ENCODE data around the gene ISM2.
"Not testable (repeated sequence)": the region's sequence is repeated elsewhere in the genome, so short reads cannot be mapped to it uniquely, and the experiment has no call there.

The ISM2 gene

GRCh38 chr14:77498120-77498979 is at the start of gene ISM2:
TSS of gene ISM2 (minus strand) at chr14:77498816. CDS start at chr14:77498793, 23 bp downstream.
- DNase-seq, result peak; percentile 25 to 69

GRCh38 chr14:77547512-77548180 is 49.0 kb upstream of the ISM2 start:
- DNase-seq, result no peak

GRCh38 chr14:77545171-77545570 is 46.6 kb upstream of the ISM2 start:
- DNase-seq, result not testable (repeated sequence)

DNA sequence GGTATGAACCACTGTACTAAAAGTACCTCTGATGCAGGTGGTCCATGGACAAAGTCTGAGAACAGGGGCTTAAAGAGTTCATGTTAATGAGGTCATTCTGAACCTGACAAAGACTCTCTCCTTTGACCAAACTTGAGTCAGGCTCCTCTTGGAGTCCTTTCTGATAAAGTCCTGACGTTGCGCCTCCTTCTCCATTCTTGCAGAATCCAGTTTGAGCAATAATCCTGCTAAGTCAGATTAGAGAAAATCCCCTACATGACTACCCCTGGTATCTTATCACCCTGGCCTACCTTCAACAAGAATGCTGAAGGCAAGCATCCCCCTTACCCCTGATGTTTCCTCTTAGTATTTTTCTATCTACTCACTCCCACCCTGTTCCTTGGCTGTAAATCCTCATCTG is 46.0 kb upstream of the ISM2 start:
- no peak for DNase-seq

- DNase-seq, result no peak
Observed at GRCh38 chr14:77543637-77544334, 45.2 kb upstream of the ISM2 start.

DNA sequence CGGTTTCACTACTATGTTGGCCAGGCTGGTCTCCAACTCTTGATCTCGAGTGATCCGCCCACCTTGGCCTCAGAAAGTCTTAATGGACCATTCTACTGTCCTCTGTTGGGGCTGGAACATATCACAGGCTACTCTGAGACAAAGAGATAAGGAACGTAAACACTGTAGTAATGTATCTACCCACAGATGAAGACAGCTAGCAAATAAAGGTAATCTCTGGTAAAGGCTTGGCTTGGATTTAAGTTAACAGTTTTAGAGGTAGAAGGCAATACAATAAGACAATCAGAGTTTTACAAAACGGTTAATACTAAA is 44.6 kb upstream of the ISM2 start:
- no peak for DNase-seq

DNA sequence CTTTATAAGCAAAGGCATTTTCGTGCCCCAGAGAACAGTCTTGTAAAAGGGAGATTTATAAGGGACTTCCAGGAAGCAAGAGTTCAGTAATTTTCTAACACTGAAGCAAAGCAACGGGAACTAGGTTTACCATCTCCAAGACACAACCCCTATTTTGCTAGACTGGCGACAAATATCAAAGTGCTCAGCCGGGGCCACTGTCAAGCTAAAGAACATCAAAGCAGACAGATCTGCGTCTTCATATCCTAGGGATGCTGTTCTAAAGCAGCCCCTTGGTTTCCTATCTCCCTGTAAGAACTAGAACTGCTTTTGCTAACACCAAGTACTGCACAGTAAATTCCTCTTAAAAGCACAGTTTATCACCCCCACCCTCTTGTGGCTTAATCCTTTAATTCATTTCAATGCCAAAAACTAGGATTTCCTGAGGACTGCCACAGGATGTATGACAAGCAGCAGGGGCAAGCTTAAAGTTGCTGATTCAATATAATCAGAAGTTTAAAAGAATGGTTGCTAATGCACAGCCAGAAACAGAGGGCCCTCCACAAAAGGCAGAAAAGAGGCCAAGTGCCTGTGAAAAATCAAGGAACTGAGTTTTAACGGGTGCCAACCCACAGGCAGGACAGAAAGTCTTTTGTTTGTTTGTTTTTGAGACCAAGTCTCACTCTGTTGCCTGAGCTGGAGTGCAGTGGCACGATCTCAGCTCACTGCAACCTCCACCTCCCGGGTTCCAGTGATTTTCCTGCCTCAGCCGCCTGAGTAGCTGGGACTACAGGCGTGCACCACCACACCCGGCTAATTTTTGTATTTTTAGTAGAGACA is 44.0 kb upstream of the ISM2 start:
- DNase-seq, result peak; percentile 59 to 67

- no peak for DNase-seq
Observed at GRCh38 chr14:77541905-77542304, 43.3 kb upstream of the ISM2 start.

DNA sequence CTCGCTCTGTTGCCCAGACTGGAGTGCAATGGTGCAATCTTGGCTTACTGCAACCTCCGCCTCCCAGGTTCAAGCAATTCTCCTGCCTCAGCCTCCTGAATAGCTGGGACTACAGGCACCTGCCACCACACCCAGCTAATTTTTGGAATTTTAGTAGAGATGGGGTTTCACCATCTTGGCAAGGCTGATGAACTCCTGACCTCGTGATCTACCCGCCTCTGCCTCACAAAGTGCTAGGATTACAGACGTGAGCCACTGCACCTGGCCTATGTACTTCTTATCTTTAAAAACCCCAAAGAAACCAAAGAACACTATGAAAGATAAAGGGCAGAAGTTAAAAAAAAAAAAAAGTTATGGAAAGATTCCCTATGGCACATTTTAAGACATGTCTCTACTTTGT is 38.3 kb upstream of the ISM2 start:
- not testable (repeated sequence) for DNase-seq

- DNase-seq, result no peak
Observed at GRCh38 chr14:77531071-77531470, 32.5 kb upstream of the ISM2 start.

DNA sequence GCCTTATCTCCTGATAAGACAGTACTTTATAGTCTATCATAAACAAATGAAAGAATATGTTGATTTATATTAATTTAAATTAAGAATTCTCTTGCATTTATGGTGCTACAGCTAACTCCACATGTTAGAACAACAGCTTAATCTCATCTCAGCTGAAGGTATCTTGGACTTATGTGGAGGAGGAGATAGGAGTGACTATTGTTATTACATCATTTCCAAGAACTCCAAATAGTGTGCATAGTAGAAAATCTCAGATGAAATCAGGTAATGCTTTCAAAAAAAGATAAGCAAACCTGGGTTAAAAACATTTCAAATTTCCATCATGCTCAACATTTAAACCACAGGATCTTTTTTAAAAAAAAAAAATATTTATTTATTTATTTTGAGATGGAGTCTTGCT is 31.3 kb upstream of the ISM2 start:
- DNase-seq, result no peak

DNA sequence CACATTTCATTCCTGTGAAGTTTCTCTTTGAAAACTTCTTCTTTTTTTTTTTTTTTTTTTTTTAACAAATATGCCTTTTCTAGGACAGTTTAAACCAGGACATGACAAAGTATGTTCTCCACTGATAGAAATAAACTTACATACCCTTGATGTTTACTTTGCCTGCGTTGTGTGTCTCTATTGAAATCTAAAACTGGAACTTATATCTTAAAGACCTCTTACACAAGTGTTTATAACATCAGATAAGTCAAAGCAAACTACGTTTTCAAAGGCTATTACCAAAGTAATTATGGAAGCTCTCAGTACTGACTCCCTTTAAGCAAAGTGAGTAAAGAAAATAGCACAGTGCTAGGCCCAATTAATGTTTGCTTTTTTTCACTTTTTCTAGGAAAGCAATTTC is 30.6 kb upstream of the ISM2 start:
- no peak for DNase-seq

DNA sequence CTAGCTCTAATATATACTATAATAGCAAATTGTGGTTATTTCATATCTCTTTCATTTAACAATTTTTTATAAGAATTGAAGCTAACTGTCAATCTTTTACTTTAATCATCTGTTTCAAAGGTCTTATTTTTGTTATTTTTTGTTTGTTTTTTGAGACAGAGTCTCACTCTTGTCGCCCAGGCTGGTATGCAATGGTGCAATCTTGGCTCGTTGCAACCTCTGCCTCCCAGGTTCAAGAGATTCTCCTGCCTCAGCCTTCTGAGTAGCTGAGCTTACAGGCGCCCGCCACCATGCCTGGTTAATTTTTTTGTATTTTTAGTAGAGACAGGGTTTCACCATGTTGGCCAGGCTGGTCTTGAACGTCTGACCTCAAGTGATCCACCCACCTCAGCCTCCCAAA is 30.1 kb upstream of the ISM2 start:
- not testable (repeated sequence) for DNase-seq

GRCh38 chr14:77526266-77526665 is 27.6 kb upstream of the ISM2 start:
- no peak for DNase-seq

GRCh38 chr14:77524536-77524935 is 25.9 kb upstream of the ISM2 start:
- DNase-seq, result no peak

DNA sequence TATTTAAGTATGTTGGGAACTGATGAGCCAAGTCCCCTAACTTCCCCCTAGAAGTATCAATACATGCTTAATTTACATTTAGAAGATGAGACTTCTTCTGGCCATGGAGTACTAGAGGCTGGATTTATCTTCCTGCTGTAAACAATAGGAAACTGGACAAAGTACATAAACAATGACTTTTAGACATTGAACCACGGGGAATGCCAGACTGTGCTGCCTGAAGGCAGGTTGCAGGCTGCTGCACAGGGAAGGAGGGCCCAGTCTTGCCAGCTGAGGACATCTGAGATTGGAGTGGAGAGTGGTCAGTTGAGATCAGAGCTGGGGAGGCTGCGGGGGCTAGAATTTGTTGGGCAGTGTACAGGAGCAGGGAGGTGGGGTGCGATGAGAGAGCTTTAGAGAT is 24.5 kb upstream of the ISM2 start:
- DNase-seq, result no peak

- no peak for DNase-seq
Observed at GRCh38 chr14:77520555-77520954, 21.9 kb upstream of the ISM2 start.

DNA sequence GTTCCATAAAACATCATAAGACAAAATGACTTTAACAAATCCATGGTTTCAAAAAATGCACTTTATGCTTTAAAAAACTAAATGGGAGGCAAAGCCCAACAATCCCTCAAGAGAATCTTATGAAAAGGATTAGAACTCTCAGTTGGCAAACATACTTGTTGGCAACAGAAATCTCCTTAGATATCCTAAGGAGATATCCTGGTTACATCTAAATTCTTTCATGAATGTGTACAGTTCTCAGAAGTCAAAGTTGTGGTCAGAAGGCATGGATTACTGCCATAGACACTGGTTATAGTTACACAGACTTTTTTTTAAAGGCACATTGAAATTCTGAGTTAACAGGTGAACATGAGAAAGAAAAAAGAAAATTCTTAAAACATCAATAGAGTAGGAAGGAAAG is 17.5 kb upstream of the ISM2 start:
- no peak for DNase-seq

- DNase-seq, result no peak
Observed at GRCh38 chr14:77511486-77512162, 13.0 kb upstream of the ISM2 start.

DNA sequence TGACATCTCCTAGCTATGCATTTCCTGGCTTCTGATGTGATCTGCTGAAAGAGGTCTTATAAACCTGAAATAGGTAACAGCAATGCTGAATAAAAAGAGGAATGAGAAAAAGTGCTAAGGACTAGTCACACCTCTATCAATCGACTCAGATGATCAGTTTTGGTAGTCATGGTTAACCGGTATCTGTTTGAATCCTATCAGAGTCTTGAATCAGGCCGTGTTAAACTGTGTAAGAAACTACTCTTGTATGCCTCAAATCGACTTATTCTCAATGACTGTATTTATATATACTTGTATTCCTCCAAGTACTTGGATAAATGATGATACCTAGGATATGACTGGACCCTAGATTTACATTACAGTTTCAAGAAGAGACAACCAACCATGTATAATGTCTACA is 10.8 kb upstream of the ISM2 start:
- DNase-seq, result no peak

DNA sequence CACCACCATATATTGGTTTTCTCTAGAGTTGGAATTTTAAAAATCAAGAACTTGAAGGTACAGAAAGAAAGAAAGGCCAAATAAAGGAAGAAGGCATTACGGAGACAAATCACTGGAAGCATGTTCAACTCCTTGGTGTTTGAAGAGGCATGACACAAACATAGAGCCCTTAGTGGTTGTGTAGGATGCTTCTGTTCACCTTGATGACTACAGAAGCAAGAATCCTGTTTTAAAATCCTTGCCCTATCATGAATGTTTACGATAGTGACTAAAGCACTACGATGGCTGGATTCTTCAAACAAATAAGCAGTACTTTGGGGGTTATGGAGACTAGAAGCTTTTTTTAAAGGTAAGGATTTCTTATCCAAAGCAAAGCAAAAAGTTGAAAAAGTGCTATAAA is 10.3 kb upstream of the ISM2 start:
- DNase-seq, result no peak

DNA sequence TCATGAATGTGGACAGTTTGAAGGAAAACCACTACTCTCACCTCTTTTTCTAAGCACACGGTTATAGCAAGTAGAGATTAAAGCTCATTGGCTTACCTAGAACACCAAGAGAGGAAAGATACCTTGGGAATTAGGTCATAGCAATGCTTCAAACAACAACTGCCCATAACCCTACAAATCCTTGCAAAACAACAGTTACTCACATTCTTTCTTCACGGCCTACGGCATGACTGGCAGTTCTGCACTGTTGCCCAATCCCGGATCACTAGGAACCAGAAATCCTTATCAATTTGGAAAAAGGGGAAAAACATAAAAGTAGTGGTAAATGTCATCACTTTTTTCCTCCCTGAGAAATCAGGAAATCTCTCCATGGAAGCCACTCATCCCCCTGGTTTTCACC is 9.6 kb upstream of the ISM2 start:
- DNase-seq, result no peak

DNA sequence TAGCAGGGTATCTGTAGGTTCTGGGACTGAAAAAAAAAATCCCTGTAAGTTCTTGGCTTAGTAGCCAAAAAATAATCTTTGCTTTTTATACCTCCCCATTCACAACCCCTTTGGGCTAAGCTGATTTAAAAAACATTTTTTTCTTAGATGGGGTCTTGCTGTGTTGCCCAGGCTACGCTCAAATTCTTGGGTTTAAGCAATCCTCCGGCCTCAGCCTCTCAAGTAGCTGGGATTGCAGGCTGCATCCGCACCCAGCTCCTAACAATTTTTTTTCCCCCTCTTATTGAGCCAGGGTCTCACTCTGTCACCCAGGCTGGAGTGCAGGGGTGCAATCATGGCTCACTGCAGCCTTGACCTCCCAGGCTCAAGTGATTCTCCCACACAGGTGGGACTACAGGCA is 9.1 kb upstream of the ISM2 start:
- no peak for DNase-seq
